GM12878 (cell line): ENCODE results near the gene ASAP3. TPM values are rescaled to one million over a fixed set of nuclear protein-coding genes. Genes with fewer than 3 reads are reported as not detected.

Experiments used
- ATAC-seq: fragments of 200-7000 bp; cut with Tn5 transposase; 3 replicates; pipeline ENCODE4 v1.9.1; 2020; ENCODE audit warnings: mild to moderate bottlenecking, moderate library complexity
- BruUV-seq: library from RNA; stranded (reverse); fragments of 400-500 nt; replicated peaks from 2 replicates; lab custom pipeline; 2021; lab: Mats Ljungman, UMichigan
- CTCF ChIA-PET: fragments of 300-600 bp; sonication (Branson Sonifier 250); formaldehyde crosslinking; extraction: SDS; loops from one replicate; lab custom pipeline; 2021; ENCODE audit warnings: inconsistent platforms; lab: Yijun Ruan, JAX
- POLR2A ChIA-PET: fragments of 350-600 bp; formaldehyde crosslinking; extraction: SDS; loops from one replicate; lab custom pipeline; 2021; ENCODE audit warnings: inconsistent platforms; lab: Charles Lee
- RAD21 ChIA-PET: fragments of 300-600 bp; sonication (Branson Sonifier 250); formaldehyde crosslinking; loops from one replicate; lab custom pipeline; 2023; ENCODE audit warnings: antibody characterized with exemption; ENCODE audit not compliant: unreplicated experiment; lab: Charles Lee
- SMC1A ChIA-PET: fragments of 300-600 bp; sonication (Branson Sonifier 250); formaldehyde crosslinking; loops from one replicate; lab custom pipeline; 2023; ENCODE audit not compliant: unreplicated experiment, uncharacterized antibody; lab: Charles Lee
- DNase-seq: peaks from one replicate; pipeline ENCODE4 v3.0.0-alpha.2; 2011; ENCODE audit warnings: low read depth, low spot score
- FAIRE-seq: peaks from 3 replicates; lab custom pipeline; 2011; peaks lifted over from hg19 to GRCh38; lab: Jason Lieb, UNC
- H2AFZ ChIP-seq: 2 replicates; pipeline ENCODE4 v1.6.0; 2011; ENCODE audit warnings: low read depth, low read length, control low read depth; ENCODE audit not compliant: control insufficient read depth
- H3K27ac ChIP-seq: 2 replicates; pipeline ENCODE4 v1.5.1; 2011; ENCODE audit warnings: control low read depth; ENCODE audit not compliant: control insufficient read depth, insufficient read depth
- H3K27me3 ChIP-seq, 2 experiments: replicated peaks in 1 of 2; 2 replicates each; pipeline versions ENCODE4 v1.6.0 to v1.6.1; 2011; ENCODE audit warnings: low read length in 1 of 2; ENCODE audit not compliant: control insufficient read depth in 2 of 2, insufficient read depth in 2 of 2
- H3K36me3 ChIP-seq, 2 experiments: 2 replicates each; pipeline ENCODE4 v1.5.1; 2011; ENCODE audit warnings: low read length in 1 of 2; ENCODE audit not compliant: control insufficient read depth in 2 of 2, insufficient read depth in 2 of 2
- H3K4me1 ChIP-seq: 2 replicates; pipeline ENCODE4 v1.6.1; 2011; ENCODE audit warnings: mild to moderate bottlenecking, low read length, moderate library complexity, mixed read lengths; ENCODE audit not compliant: control insufficient read depth, insufficient read depth
- H3K4me2 ChIP-seq: 2 replicates; pipeline ENCODE4 v1.6.0; 2011; ENCODE audit warnings: control low read depth; ENCODE audit not compliant: control insufficient read depth, insufficient read depth
- H3K4me3 ChIP-seq: fragments of 200-600 bp; sonication (generic); 2 replicates; pipeline ENCODE4 v1.5.1; 2016
- H3K79me2 ChIP-seq: 2 replicates; pipeline ENCODE4 v1.6.0; 2011; ENCODE audit warnings: low read length; ENCODE audit not compliant: control insufficient read depth, insufficient read depth
- H3K9ac ChIP-seq: 2 replicates; pipeline ENCODE4 v1.8.0; 2011; ENCODE audit warnings: low read length, control low read depth, mixed read lengths; ENCODE audit not compliant: control insufficient read depth, insufficient read depth
- H3K9me3 ChIP-seq: replicated peaks from 3 replicates; pipeline ENCODE4 v1.5.1; 2011; ENCODE audit warnings: mild to moderate bottlenecking, low read length; ENCODE audit not compliant: control insufficient read depth, insufficient read depth
- H4K20me1 ChIP-seq: 2 replicates; pipeline ENCODE4 v1.6.0; 2011; ENCODE audit not compliant: control insufficient read depth, insufficient read depth
- ATF3 ChIP-seq: IDR thresholded peaks from 2 replicates; pipeline ENCODE4 v1.6.1; 2011; ENCODE audit warnings: low read depth, mild to moderate bottlenecking, low read length, moderate library complexity, borderline replicate concordance; ENCODE audit errors: extremely low read depth
- BMI1 ChIP-seq: fragments of 450-650 bp; IDR thresholded peaks from 2 replicates; pipeline ENCODE4 v1.6.1; 2016; ENCODE audit warnings: mild to moderate bottlenecking, moderate library complexity, borderline replicate concordance
- CUX1 ChIP-seq: IDR thresholded peaks from 2 replicates; pipeline ENCODE4 v1.6.1; 2012; ENCODE audit warnings: improper control_type of control experiment, low read depth, low read length; ENCODE audit not compliant: insufficient replicate concordance
- ESRRA ChIP-seq: IDR thresholded peaks from 2 replicates; pipeline ENCODE4 v1.6.1; 2012; ENCODE audit warnings: mild to moderate bottlenecking, low read length, improper control_type of control experiment
- HDAC2 ChIP-seq: fragments of 200-600 bp; sonication (generic); IDR thresholded peaks from 2 replicates; pipeline ENCODE4 v1.6.1; 2017
- HDAC6 ChIP-seq: fragments of 200-600 bp; sonication (generic); IDR thresholded peaks from one replicate; pipeline ENCODE4 v1.8.0; 2017; ENCODE audit warnings: antibody characterized with exemption; ENCODE audit not compliant: unreplicated experiment
- HSF1 ChIP-seq: fragments of 150-350 bp; IDR thresholded peaks from 2 replicates; pipeline ENCODE4 v1.6.1; 2014; ENCODE audit warnings: mild to moderate bottlenecking, low read depth, low read length
- IRF5 ChIP-seq: fragments of 450-650 bp; IDR thresholded peaks from 2 replicates; pipeline ENCODE4 v1.6.1; 2017; ENCODE audit warnings: borderline replicate concordance
- MTA3 ChIP-seq: IDR thresholded peaks from 2 replicates; pipeline ENCODE4 v1.6.1; 2012; ENCODE audit warnings: low read length, inconsistent platforms, borderline replicate concordance
- NKRF ChIP-seq: fragments of 450-650 bp; conservative IDR thresholded peaks from 2 replicates; pipeline ENCODE4 v1.6.1; 2017; ENCODE audit warnings: mild to moderate bottlenecking, moderate library complexity
- RUNX3 ChIP-seq: IDR thresholded peaks from 2 replicates; pipeline ENCODE4 v1.6.1; 2012; ENCODE audit warnings: low read length, inconsistent platforms
- USF1 ChIP-seq: IDR thresholded peaks from 2 replicates; pipeline ENCODE4 v1.6.1; 2011; ENCODE audit warnings: borderline replicate concordance, low read depth, mild to moderate bottlenecking, moderate library complexity, mixed read lengths, low read length; ENCODE audit not compliant: insufficient read depth; ENCODE audit errors: extremely low read length
- ZBED1 ChIP-seq: IDR thresholded peaks from 2 replicates; pipeline ENCODE4 v1.6.1; 2016; ENCODE audit warnings: borderline replicate concordance
- WGBS: methylation state at CpG from one replicate; pipeline ENCODE4 v1.1.6; 2016; ENCODE audit warnings: low lambda C conversion rate; ENCODE audit not compliant: insufficient replicate concordance, insufficient coverage; ENCODE audit errors: missing lambda C conversion rate; 5-methylcytosine and 5-hydroxymethylcytosine counted together
- in situ Hi-C: fragments of 300-500 bp; cut with MboI; formaldehyde crosslinking; loops from 9 replicates; pipeline ENCODE4 v1.14.3; 2018; ENCODE audit warnings: mixed read lengths
- intact Hi-C: fragments of 100-400 bp; cut with micrococcal nuclease; formaldehyde crosslinking; loops from one replicate; pipeline ENCODE4 v1.14.2; 2022; ENCODE audit not compliant: unreplicated experiment
- polyA plus RNA-seq, 11 experiments: library from polyadenylated mRNA; depleted of rRNA in 4 of 11; unstranded in 6 of 11; stranded (reverse) in 5 of 11; fragments of >200 nt; fragmentation: Nextera tagmentation in 4 of 11; fragmentation: Illumina TruSeq in 1 of 11; extraction: Ambion mirVana in 4 of 11; extraction: Trizol in 1 of 11; gene quantifications; 1 replicate in 1 of 11; 2 replicates in 10 of 11; pipeline versions ENCODE4 v1.2.1 to v1.2.3, GENCODE V29; 2011 to 2016; ENCODE audit warnings: inconsistent platforms in 2 of 11, missing spikeins in 2 of 11, low read depth in 1 of 11
- total RNA-seq, 4 experiments: library from RNA; depleted of rRNA in 3 of 4; stranded (reverse); fragments of >200 nt in 3 of 4; fragmentation: Illumina TruSeq in 1 of 4; extraction: Trizol in 1 of 4; gene quantifications; 2 replicates each; pipeline versions ENCODE4 v1.2.1 to v1.2.3, GENCODE V29; 2013 to 2021

ASAP3 gene
- total and polyA plus RNA-seq, 10 of the 15 experiments (the other 5 are each of a cell fraction or from before 2014, with no cell fraction given), result 0.04 to 0.92 (median 0.34) TPM; not detected in 1

GRCh38 chr1:23405946-23406345, 78.0 kb downstream of the ASAP3 start:
- BruUV-seq, result no TSS peak
- no peak for FAIRE-seq
- no peak overlapping the region for H3K4me3 ChIP-seq
- no peak overlapping the region for H2AFZ ChIP-seq
- ChIA-PET RAD21 (no interaction called here), CTCF (interaction anchor here (0.7 kb wide), 1 partner anchor 320 kb away, joined by 3 read pairs; no protein-coding TSS in a partner anchor), POLR2A (no interaction called here), SMC1A (no interaction called here)
- H3K27ac ChIP-seq, result no peak overlapping the region
- no peak overlapping the region for H3K9ac ChIP-seq
- in situ Hi-C loops, result no loop called here
- DNase-seq, result no peak
- H3K9me3 ChIP-seq, result no peaks in the 10 kb centered on the region
- no peaks in the 10 kb centered on the region for H4K20me1 ChIP-seq
- H3K4me2 ChIP-seq, result no peak overlapping the region
- 12% methylated on average over 3 of the region's 3 CpGs for WGBS
- ATAC-seq, result no peak
- 0 out of 2 replicates have a peak, but pooled peaks cover 5% of the 10 kb centered on the region for H3K4me1 ChIP-seq
- no peaks in the 10 kb centered on the region for H3K36me3 ChIP-seq
- H3K27me3 ChIP-seq, result peaks cover 1 to 3% of the 10 kb centered on the region in 2 experiments; a peak in 2 of 4 replicates
- H3K79me2 ChIP-seq, result no peaks in the 10 kb centered on the region
- intact Hi-C loops, result no loop called here
- TF ChIP-seq NKRF (no peak), IRF5 (no peak), HSF1 (no peak), BMI1 (no peak), MTA3 (no peak), ATF3 (no peak), HDAC6 (no peak), RUNX3 (no peak), HDAC2 (no peak), CUX1 (no peak), ZBED1 (no peak), ESRRA (no peak), USF1 (no peak)
